Activated T-helper 2 cell treated with anti-CD3 and anti-CD28 coated beads, Interferon-gamma antibody, Interleukin-2, Interleukin-4, amounts not matched to agents 10 μg/mL and 5 μg/mL and 100 μg/mL, durations not matched to agents 14 hours and 24 hours and 36 hours (primary cell): Measurements from ENCODE around the gene HES6. TPM values are rescaled to one million over a fixed set of nuclear protein-coding genes. Genes with fewer than 3 reads are reported as not detected.

ENCODE experiments used
- DNase-seq: peaks from one replicate; pipeline ENCODE4 v3.0.0; 2021; ENCODE audit warnings: low spot score
- H3K27ac Mint-ChIP-seq: one replicate; pipeline ENCODE4 v1.8.0; 2021; ENCODE audit warnings: mixed read lengths
- H3K27me3 Mint-ChIP-seq: one replicate; pipeline ENCODE4 v1.8.0; 2021; ENCODE audit warnings: low read depth, mixed read lengths
- H3K36me3 Mint-ChIP-seq: one replicate; pipeline ENCODE4 v1.8.0; 2021; ENCODE audit warnings: low read depth, mixed read lengths
- H3K4me1 Mint-ChIP-seq: one replicate; pipeline ENCODE4 v1.8.0; 2021; ENCODE audit warnings: low read depth, mixed read lengths
- H3K4me3 Mint-ChIP-seq: one replicate; pipeline ENCODE4 v1.8.0; 2021; ENCODE audit warnings: low read depth, mild to moderate bottlenecking, moderate library complexity, mixed read lengths
- H3K9me3 Mint-ChIP-seq: one replicate; pipeline ENCODE4 v1.8.0; 2021; ENCODE audit warnings: mixed read lengths
- intact Hi-C: fragments of 100-400 bp; cut with micrococcal nuclease; formaldehyde crosslinking; loops from one replicate; pipeline ENCODE4 v1.15.1; 2023
- total RNA-seq: library from RNA; stranded (reverse); gene quantifications from 2 replicates; pipeline ENCODE4 v1.2.3, GENCODE V29; 2022

HES6 gene
- total RNA-seq, 1 donor from 2014 or later = 10.2 TPM

- Mint-ChIP-seq H3K4me1 (peaks cover 3% of the 10 kb centered on the region), H3K4me3 (no peak overlapping the region), H3K36me3 (peaks cover 26% of the 10 kb centered on the region), H3K9me3 (no peaks in the 10 kb centered on the region), H3K27ac (no peak overlapping the region), H3K27me3 (peaks cover 13% of the 10 kb centered on the region)
- DNase-seq = no peak
- intact Hi-C loops = no loop called here
Measured at GRCh38 chr2:238243496-238244076, 3.7 kb upstream of the HES6 start.

- Mint-ChIP-seq H3K27me3 (peaks cover 18% of the 10 kb centered on the region), H3K27ac (no peak overlapping the region), H3K9me3 (no peaks in the 10 kb centered on the region), H3K4me1 (peaks cover 3% of the 10 kb centered on the region), H3K4me3 (no peak overlapping the region), H3K36me3 (peaks cover 22% of the 10 kb centered on the region)
- intact Hi-C loops = no loop called here
- DNase-seq = no peak
Measured at GRCh38 chr2:238242731-238243495, 3.1 kb upstream of the HES6 start.

- no peak overlapping the region for H3K27ac Mint-ChIP-seq
- H3K4me3 Mint-ChIP-seq = peak overlapping the region; percentile 28
- intact Hi-C loops = loop anchor here (2.0 kb wide), 2 partner anchors 39 to 47 kb away; partner anchors contain the start of genes ILKAP and PER2
Measured at GRCh38 chr2:238241970-238242369, 2.1 kb upstream of the HES6 start.

GRCh38 chr2:238240757-238241711 is 1.2 kb upstream of the HES6 start:
- peaks cover 3% of the 10 kb centered on the region for H3K4me1 Mint-ChIP-seq
- H3K4me3 Mint-ChIP-seq = peak overlapping the region; percentile 28
- intact Hi-C loops = loop anchor here (1.0 to 2.0 kb wide), 3 partner anchors 10 to 48 kb away; partner anchors contain the start of genes ILKAP and PER2
- no peak overlapping the region for H3K27ac Mint-ChIP-seq
- H3K27me3 Mint-ChIP-seq = peaks cover 31% of the 10 kb centered on the region
- H3K9me3 Mint-ChIP-seq = no peaks in the 10 kb centered on the region
- DNase-seq = no peak
- peaks cover 15% of the 10 kb centered on the region for H3K36me3 Mint-ChIP-seq

More at GRCh38 chr2:238241970-238242369, 2.1 kb upstream of the HES6 start:
- peaks cover 3% of the 10 kb centered on the region for H3K4me1 Mint-ChIP-seq
- H3K36me3 Mint-ChIP-seq = peaks cover 20% of the 10 kb centered on the region
- no peaks in the 10 kb centered on the region for H3K9me3 Mint-ChIP-seq
- peaks cover 24% of the 10 kb centered on the region for H3K27me3 Mint-ChIP-seq
- no peak for DNase-seq

- DNase-seq = no peak
- intact Hi-C loops = no loop called here
- Mint-ChIP-seq H3K36me3 (peaks cover 5% of the 10 kb centered on the region), H3K4me3 (no peak overlapping the region), H3K9me3 (no peaks in the 10 kb centered on the region), H3K27ac (no peak overlapping the region), H3K27me3 (peaks cover 41% of the 10 kb centered on the region), H3K4me1 (peaks cover 3% of the 10 kb centered on the region)
Measured at GRCh38 chr2:238239543-238239862, 335 bp downstream of the HES6 start.

GRCh38 chr2:238238766-238239542 is 884 bp downstream of the HES6 start:
- peak; percentile 37 for DNase-seq
- Mint-ChIP-seq H3K9me3 (no peaks in the 10 kb centered on the region), H3K27me3 (peaks cover 43% of the 10 kb centered on the region), H3K4me3 (peak overlapping the region; percentile 32), H3K27ac (no peak overlapping the region), H3K36me3 (no peaks in the 10 kb centered on the region), H3K4me1 (peaks cover 3% of the 10 kb centered on the region)
- intact Hi-C loops = no loop called here

GRCh38 chr2:238238311-238238765 is 1.5 kb downstream of the HES6 start:
- Mint-ChIP-seq H3K27me3 (peaks cover 50% of the 10 kb centered on the region), H3K4me3 (peak overlapping the region; percentile 27), H3K4me1 (peaks cover 3% of the 10 kb centered on the region), H3K9me3 (peaks cover 4% of the 10 kb centered on the region), H3K36me3 (no peaks in the 10 kb centered on the region), H3K27ac (no peak overlapping the region)
- intact Hi-C loops = no loop called here
- no peak for DNase-seq

GRCh38 chr2:238237431-238238135 is 2.3 kb downstream of the HES6 start:
- no peak for DNase-seq
- intact Hi-C loops = no loop called here
- Mint-ChIP-seq H3K4me3 (no peak overlapping the region), H3K27me3 (peaks cover 50% of the 10 kb centered on the region), H3K9me3 (peaks cover 5% of the 10 kb centered on the region), H3K36me3 (no peaks in the 10 kb centered on the region), H3K27ac (no peak overlapping the region), H3K4me1 (peaks cover 3% of the 10 kb centered on the region)

GRCh38 chr2:238236571-238236970 is 3.3 kb downstream of the HES6 start:
- Mint-ChIP-seq H3K9me3 (peaks cover 5% of the 10 kb centered on the region), H3K4me1 (peaks cover 4% of the 10 kb centered on the region), H3K36me3 (no peaks in the 10 kb centered on the region), H3K4me3 (no peak overlapping the region), H3K27ac (no peak overlapping the region), H3K27me3 (peaks cover 53% of the 10 kb centered on the region)
- DNase-seq = no peak
- intact Hi-C loops = no loop called here

GRCh38 chr2:238235856-238236255 is 4.0 kb downstream of the HES6 start:
- no peak for DNase-seq
- no peak overlapping the region for H3K27ac Mint-ChIP-seq
- peak overlapping the region; percentile 0 for H3K4me3 Mint-ChIP-seq
- no peaks in the 10 kb centered on the region for H3K36me3 Mint-ChIP-seq
- peaks cover 7% of the 10 kb centered on the region for H3K4me1 Mint-ChIP-seq
- H3K27me3 Mint-ChIP-seq = peaks cover 49% of the 10 kb centered on the region
- intact Hi-C loops = no loop called here
- peaks cover 5% of the 10 kb centered on the region for H3K9me3 Mint-ChIP-seq

GRCh38 chr2:238235331-238235732 is 4.5 kb downstream of the HES6 start:
- Mint-ChIP-seq H3K36me3 (peaks cover 3% of the 10 kb centered on the region), H3K4me3 (no peak overlapping the region), H3K4me1 (peaks cover 11% of the 10 kb centered on the region), H3K27me3 (peaks cover 53% of the 10 kb centered on the region), H3K27ac (no peak overlapping the region), H3K9me3 (peaks cover 5% of the 10 kb centered on the region)
- DNase-seq = no peak
- intact Hi-C loops = no loop called here
